ENCODE results near the gene CGB1. TPM values are rescaled to one million over a fixed set of nuclear protein-coding genes. Genes with fewer than 3 reads are reported as not detected.

Gene CGB1
- total and polyA plus RNA-seq, 4 experiments from 2014 or later = not detected

- no peak overlapping the region for H3K27ac ChIP-seq (ENCODE audit: low read depth, low read length)
- no peaks in the 10 kb centered on the region for H3K9me3 ChIP-seq (ENCODE audit: control insufficient read depth in 1 of 2, low read length in 2 of 2)
- H3K4me3 ChIP-seq (ENCODE audit: low read length in 2 of 2) = no peak overlapping the region
- H3K36me3 ChIP-seq (ENCODE audit: insufficient read depth, low read length) = no peaks in the 10 kb centered on the region
- Mint-ChIP-seq H3K9me3 (no peaks in the 10 kb centered on the region), H3K4me3 (peak overlapping the region in 4 of 8 donors; percentile 15 to 30 (median 20)), H3K36me3 (peaks cover 4 to 26% of the 10 kb centered on the region in 2 donors), H3K27me3 (no peaks in the 10 kb centered on the region), H3K27ac (peak overlapping the region in 4 of 7 donors; percentile 14 to 53 (median 30)), H3K4me1 (peaks cover 24 to 46% (median 31%) of the 10 kb centered on the region in 4 donors)
- CTCF ChIA-PET (ENCODE audit: partially characterized antibody) = no interaction called here
- peaks cover 30% of the 10 kb centered on the region for H3K4me1 ChIP-seq (ENCODE audit: insufficient read depth, low read length)
- H3K27me3 ChIP-seq (ENCODE audit: insufficient read depth, low read length) = no peaks in the 10 kb centered on the region
- intact Hi-C loops (cut with micrococcal nuclease) = loop anchor here (5.0 to 10.0 kb wide), 2 partner anchors 64 to 353 kb away; partner anchors contain the start of genes CGB7 and DBP
- DNase-seq = no peak
- POLR2A ChIA-PET (ENCODE audit: partially characterized antibody) = interaction anchor here (4.1 kb wide), 1 partner anchor 24 kb away, joined by 68 read pairs; the partner anchor contains the start of gene FTL
Observed at GRCh38 chr19:48990400-48990799, 46.3 kb downstream of the CGB1 start.

GRCh38 chr19:48989701-48990291 lies 46.9 kb downstream of the CGB1 start:
- no peak for DNase-seq
- CTCF ChIA-PET (ENCODE audit: partially characterized antibody) = interaction anchor here (1.1 to 1.3 kb wide), 2 partner anchors 11 to 14 kb away, joined by 3 read pairs; no protein-coding TSS in a partner anchor
- POLR2A ChIA-PET (ENCODE audit: partially characterized antibody) = no interaction called here
- H3K27me3 ChIP-seq (ENCODE audit: insufficient read depth, low read length) = no peaks in the 10 kb centered on the region
- no peaks in the 10 kb centered on the region for H3K9me3 Mint-ChIP-seq
- no peaks in the 10 kb centered on the region for H3K9me3 ChIP-seq (ENCODE audit: control insufficient read depth in 1 of 2, low read length in 2 of 2)
- H3K4me1 ChIP-seq (ENCODE audit: insufficient read depth, low read length) = peaks cover 28% of the 10 kb centered on the region
- H3K27me3 Mint-ChIP-seq = no peaks in the 10 kb centered on the region
- H3K36me3 ChIP-seq (ENCODE audit: insufficient read depth, low read length) = peaks cover 5% of the 10 kb centered on the region
- H3K27ac Mint-ChIP-seq = peak overlapping the region in 1 of 7 donors; percentile 53
- intact Hi-C loops (cut with micrococcal nuclease) = loop anchor here (5.0 to 10.0 kb wide), 2 partner anchors 65 to 352 kb away; partner anchors contain the start of genes CGB7 and DBP
- no peak overlapping the region for H3K27ac ChIP-seq (ENCODE audit: low read depth, low read length)
- peaks cover 4 to 26% of the 10 kb centered on the region in 2 donors for H3K36me3 Mint-ChIP-seq
- H3K4me3 Mint-ChIP-seq = peak overlapping the region in 1 of 8 donors; percentile 30
- H3K4me1 Mint-ChIP-seq = peaks cover 19 to 40% (median 27%) of the 10 kb centered on the region in 4 donors
- no peak overlapping the region for H3K4me3 ChIP-seq (ENCODE audit: low read length in 2 of 2)

GRCh38 chr19:48988860-48989259 lies 47.8 kb downstream of the CGB1 start:
- Mint-ChIP-seq H3K27ac (peak overlapping the region in 1 of 7 donors; percentile 50), H3K27me3 (no peaks in the 10 kb centered on the region), H3K4me3 (no peak overlapping the region), H3K9me3 (no peaks in the 10 kb centered on the region), H3K36me3 (peaks cover 4 to 26% of the 10 kb centered on the region in 2 donors), H3K4me1 (peaks cover 16 to 32% (median 20%) of the 10 kb centered on the region in 4 donors)
- Histone ChIP-seq H3K27me3 (ENCODE audit: insufficient read depth, low read length) (no peaks in the 10 kb centered on the region), H3K4me3 (ENCODE audit: low read length in 2 of 2) (no peak overlapping the region), H3K27ac (ENCODE audit: low read depth, low read length) (no peak overlapping the region), H3K9me3 (ENCODE audit: control insufficient read depth in 1 of 2, low read length in 2 of 2) (no peaks in the 10 kb centered on the region), H3K36me3 (ENCODE audit: insufficient read depth, low read length) (peaks cover 5% of the 10 kb centered on the region), H3K4me1 (ENCODE audit: insufficient read depth, low read length) (peaks cover 18% of the 10 kb centered on the region)
- CTCF ChIA-PET (ENCODE audit: partially characterized antibody) = interaction anchor here (1.1 to 1.3 kb wide), 2 partner anchors 10 to 13 kb away, joined by 3 read pairs; no protein-coding TSS in a partner anchor
- intact Hi-C loops (cut with micrococcal nuclease) = no loop called here
- POLR2A ChIA-PET (ENCODE audit: partially characterized antibody) = no interaction called here
- no peak for DNase-seq

GRCh38 chr19:48988286-48988685 lies 48.4 kb downstream of the CGB1 start:
- H3K27ac ChIP-seq (ENCODE audit: low read depth, low read length) = no peak overlapping the region
- Mint-ChIP-seq H3K4me1 (peaks cover 14 to 26% (median 17%) of the 10 kb centered on the region in 4 donors), H3K4me3 (no peak overlapping the region), H3K27me3 (no peaks in the 10 kb centered on the region), H3K27ac (peak overlapping the region in 2 of 7 donors; percentile 29 to 55), H3K9me3 (no peaks in the 10 kb centered on the region), H3K36me3 (peaks cover 4 to 24% of the 10 kb centered on the region in 2 donors)
- H3K4me1 ChIP-seq (ENCODE audit: insufficient read depth, low read length) = peaks cover 18% of the 10 kb centered on the region
- H3K27me3 ChIP-seq (ENCODE audit: insufficient read depth, low read length) = no peaks in the 10 kb centered on the region
- no peaks in the 10 kb centered on the region for H3K9me3 ChIP-seq (ENCODE audit: control insufficient read depth in 1 of 2, low read length in 2 of 2)
- peaks cover 5% of the 10 kb centered on the region for H3K36me3 ChIP-seq (ENCODE audit: insufficient read depth, low read length)
- CTCF ChIA-PET (ENCODE audit: partially characterized antibody) = no interaction called here
- intact Hi-C loops (cut with micrococcal nuclease) = no loop called here
- no peak for DNase-seq
- POLR2A ChIA-PET (ENCODE audit: partially characterized antibody) = no interaction called here
- H3K4me3 ChIP-seq (ENCODE audit: low read length in 2 of 2) = no peak overlapping the region

GRCh38 chr19:48987323-48987722 lies 49.4 kb downstream of the CGB1 start:
- Mint-ChIP-seq H3K4me3 (no peak overlapping the region), H3K27me3 (no peaks in the 10 kb centered on the region), H3K36me3 (peaks cover 4 to 24% of the 10 kb centered on the region in 2 donors), H3K27ac (peak overlapping the region in 3 of 7 donors; percentile 39 to 75 (median 41)), H3K9me3 (no peaks in the 10 kb centered on the region), H3K4me1 (peaks cover 12 to 17% (median 12%) of the 10 kb centered on the region in 4 donors)
- peaks cover 10% of the 10 kb centered on the region for H3K36me3 ChIP-seq (ENCODE audit: insufficient read depth, low read length)
- CTCF ChIA-PET (ENCODE audit: partially characterized antibody) = interaction anchor here (1.3 to 1.8 kb wide), 2 partner anchors 16 to 199 kb away, joined by 3 to 4 read pairs; no protein-coding TSS in a partner anchor
- H3K27me3 ChIP-seq (ENCODE audit: insufficient read depth, low read length) = no peaks in the 10 kb centered on the region
- H3K9me3 ChIP-seq (ENCODE audit: control insufficient read depth in 1 of 2, low read length in 2 of 2) = no peaks in the 10 kb centered on the region
- intact Hi-C loops (cut with micrococcal nuclease) = no loop called here
- DNase-seq = no peak
- no peak overlapping the region for H3K4me3 ChIP-seq (ENCODE audit: low read length in 2 of 2)
- H3K27ac ChIP-seq (ENCODE audit: low read depth, low read length) = no peak overlapping the region
- H3K4me1 ChIP-seq (ENCODE audit: insufficient read depth, low read length) = peaks cover 15% of the 10 kb centered on the region
- POLR2A ChIA-PET (ENCODE audit: partially characterized antibody) = interaction anchor here (1.0 kb wide), 1 partner anchor 11 kb away, joined by 3 read pairs; no protein-coding TSS in a partner anchor

GRCh38 chr19:48986211-48986610 lies 50.5 kb downstream of the CGB1 start:
- H3K27me3 ChIP-seq (ENCODE audit: insufficient read depth, low read length) = no peaks in the 10 kb centered on the region
- ChIA-PET POLR2A (ENCODE audit: partially characterized antibody) (no interaction called here), CTCF (ENCODE audit: partially characterized antibody) (interaction anchor here (0.9 to 1.8 kb wide), 3 partner anchors 14 to 198 kb away, joined by 3 to 4 read pairs (median 4); no protein-coding TSS in a partner anchor)
- Mint-ChIP-seq H3K27me3 (no peaks in the 10 kb centered on the region), H3K27ac (no peak overlapping the region), H3K36me3 (peaks cover 8 to 31% of the 10 kb centered on the region in 2 donors), H3K4me3 (no peak overlapping the region), H3K9me3 (no peaks in the 10 kb centered on the region), H3K4me1 (peaks cover 4 to 12% (median 7%) of the 10 kb centered on the region in 4 donors)
- DNase-seq = no peak
- no peak overlapping the region for H3K27ac ChIP-seq (ENCODE audit: low read depth, low read length)
- H3K36me3 ChIP-seq (ENCODE audit: insufficient read depth, low read length) = peaks cover 10% of the 10 kb centered on the region
- H3K4me1 ChIP-seq (ENCODE audit: insufficient read depth, low read length) = peaks cover 4% of the 10 kb centered on the region
- no peak overlapping the region for H3K4me3 ChIP-seq (ENCODE audit: low read length in 2 of 2)
- H3K9me3 ChIP-seq (ENCODE audit: control insufficient read depth in 1 of 2, low read length in 2 of 2) = no peaks in the 10 kb centered on the region
- intact Hi-C loops (cut with micrococcal nuclease) = no loop called here

GRCh38 chr19:48985711-48986110 lies 51.0 kb downstream of the CGB1 start:
- H3K27me3 ChIP-seq (ENCODE audit: insufficient read depth, low read length) = no peaks in the 10 kb centered on the region
- intact Hi-C loops (cut with micrococcal nuclease) = no loop called here
- no peak overlapping the region for H3K27ac ChIP-seq (ENCODE audit: low read depth, low read length)
- peaks cover 10% of the 10 kb centered on the region for H3K36me3 ChIP-seq (ENCODE audit: insufficient read depth, low read length)
- no peak overlapping the region for H3K4me3 ChIP-seq (ENCODE audit: low read length in 2 of 2)
- no peak for DNase-seq
- peaks cover 8 to 31% of the 10 kb centered on the region in 2 donors for H3K36me3 Mint-ChIP-seq
- H3K9me3 ChIP-seq (ENCODE audit: control insufficient read depth in 1 of 2, low read length in 2 of 2) = no peaks in the 10 kb centered on the region
- no peak overlapping the region for H3K4me3 Mint-ChIP-seq
- H3K27ac Mint-ChIP-seq = no peak overlapping the region
- H3K27me3 Mint-ChIP-seq = no peaks in the 10 kb centered on the region
- H3K9me3 Mint-ChIP-seq = no peaks in the 10 kb centered on the region
- H3K4me1 ChIP-seq (ENCODE audit: insufficient read depth, low read length) = no peaks in the 10 kb centered on the region
- CTCF ChIA-PET (ENCODE audit: partially characterized antibody) = interaction anchor here (0.9 to 1.8 kb wide), 2 partner anchors 15 to 197 kb away, joined by 4 read pairs; no protein-coding TSS in a partner anchor
- peaks cover 0 to 8% (median 6%) of the 10 kb centered on the region in 4 donors for H3K4me1 Mint-ChIP-seq
- POLR2A ChIA-PET (ENCODE audit: partially characterized antibody) = interaction anchor here (1.5 kb wide), 1 partner anchor 15 kb away, joined by 3 read pairs; no protein-coding TSS in a partner anchor

All from CD4-positive, alpha-beta memory T cell (primary cell).